ENCODE data around the gene DAAM2. TPM values are rescaled to one million over a fixed set of nuclear protein-coding genes. Genes with fewer than 3 reads are reported as not detected.

Gene DAAM2
- total RNA-seq, 4 donors from 2014 or later = 15.7 to 31.6 (median 20.7) TPM

DNA sequence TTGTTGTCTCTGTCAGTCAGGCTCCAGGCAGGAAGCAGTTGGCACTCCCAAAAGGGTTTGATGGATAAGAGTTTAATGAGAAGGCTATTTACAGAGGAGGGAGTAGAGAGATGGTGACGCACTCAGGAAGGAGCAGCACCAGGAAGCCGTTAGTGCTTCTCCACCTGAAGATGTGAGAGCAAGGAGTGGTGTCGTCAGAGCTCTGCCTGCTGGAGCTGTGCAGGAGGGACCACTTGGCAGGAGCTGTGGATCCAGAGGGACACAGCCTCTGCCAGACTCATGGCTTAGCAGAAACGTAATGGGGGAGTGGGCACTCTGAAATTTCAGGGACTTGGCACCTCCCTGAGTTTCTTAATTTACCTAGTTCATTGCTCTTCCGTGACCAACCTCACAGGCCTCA is 16.8 kb downstream of the DAAM2 start:
- Histone ChIP-seq H3K4me3 (no peak overlapping the region), H3K4me1 (peaks cover 0 to 19% (median 2%) of the 10 kb centered on the region in 4 donors), H3K36me3 (no peaks in the 10 kb centered on the region), H3K27ac (no peak overlapping the region), H3K9me3 (no peaks in the 10 kb centered on the region), H3K27me3 (no peaks in the 10 kb centered on the region)
- in situ Hi-C loops (cut with MboI; ENCODE audit: low pct_ligation_motif_present in 1 of 4, low pct_unique_long_range_greater_than_20kb in 1 of 4, low sequenced_read_pairs in 3 of 4) = no loop called here
- TF ChIP-seq POLR2AphosphoS5 (IDR thresholded peaks at IDR 0.05) = no peak
- no peak for TF ChIP-seq POLR2A (IDR thresholded peaks at IDR 0.05)
- TF ChIP-seq, protein P1, sequence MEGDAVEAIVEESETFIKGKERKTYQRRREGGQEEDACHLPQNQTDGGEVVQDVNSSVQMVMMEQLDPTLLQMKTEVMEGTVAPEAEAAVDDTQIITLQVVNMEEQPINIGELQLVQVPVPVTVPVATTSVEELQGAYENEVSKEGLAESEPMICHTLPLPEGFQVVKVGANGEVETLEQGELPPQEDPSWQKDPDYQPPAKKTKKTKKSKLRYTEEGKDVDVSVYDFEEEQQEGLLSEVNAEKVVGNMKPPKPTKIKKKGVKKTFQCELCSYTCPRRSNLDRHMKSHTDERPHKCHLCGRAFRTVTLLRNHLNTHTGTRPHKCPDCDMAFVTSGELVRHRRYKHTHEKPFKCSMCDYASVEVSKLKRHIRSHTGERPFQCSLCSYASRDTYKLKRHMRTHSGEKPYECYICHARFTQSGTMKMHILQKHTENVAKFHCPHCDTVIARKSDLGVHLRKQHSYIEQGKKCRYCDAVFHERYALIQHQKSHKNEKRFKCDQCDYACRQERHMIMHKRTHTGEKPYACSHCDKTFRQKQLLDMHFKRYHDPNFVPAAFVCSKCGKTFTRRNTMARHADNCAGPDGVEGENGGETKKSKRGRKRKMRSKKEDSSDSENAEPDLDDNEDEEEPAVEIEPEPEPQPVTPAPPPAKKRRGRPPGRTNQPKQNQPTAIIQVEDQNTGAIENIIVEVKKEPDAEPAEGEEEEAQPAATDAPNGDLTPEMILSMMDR (IDR thresholded peaks at IDR 0.05) = no peak
- TF ChIP-seq EP300 (IDR thresholded peaks at IDR 0.05; ENCODE audit: low read depth) = no peak
- WGBS, 2 donors (ENCODE audit: low coverage in 1 of 2) = 40 to 54% methylated on average over 3 to 5 of the region's 5 CpGs
- intact Hi-C loops (cut with DNase I; ENCODE audit: low total_unique reads) = no loop called here
- no peak for DNase-seq

GRCh38 chr6:39811835-39812345 is 19.7 kb downstream of the DAAM2 start:
- Histone ChIP-seq H3K9me3 (no peaks in the 10 kb centered on the region), H3K36me3 (no peaks in the 10 kb centered on the region), H3K27ac (peak overlapping the region; percentile 48 to 67 (median 52)), H3K4me3 (no peak overlapping the region), H3K4me1 (peaks cover 0 to 13% (median 2%) of the 10 kb centered on the region in 4 donors), H3K27me3 (no peaks in the 10 kb centered on the region)
- TF ChIP-seq, protein P1 (IDR thresholded peaks at IDR 0.05) = no peak
- TF ChIP-seq EP300 (IDR thresholded peaks at IDR 0.05; ENCODE audit: low read depth) = no peak
- TF ChIP-seq POLR2AphosphoS5 (IDR thresholded peaks at IDR 0.05) = no peak
- TF ChIP-seq POLR2A (IDR thresholded peaks at IDR 0.05) = no peak
- intact Hi-C loops (cut with DNase I; ENCODE audit: low total_unique reads) (no loop called here), in situ Hi-C loops (cut with MboI; ENCODE audit: low pct_ligation_motif_present in 1 of 4, low pct_unique_long_range_greater_than_20kb in 1 of 4, low sequenced_read_pairs in 3 of 4) (no loop called here)
- no peak for DNase-seq
- 73% methylated on average over 3 of the region's 3 CpGs; no CpG with 5 or more reads in 1 of the 2 donors for WGBS, 2 donors (ENCODE audit: low coverage in 1 of 2)

DNA sequence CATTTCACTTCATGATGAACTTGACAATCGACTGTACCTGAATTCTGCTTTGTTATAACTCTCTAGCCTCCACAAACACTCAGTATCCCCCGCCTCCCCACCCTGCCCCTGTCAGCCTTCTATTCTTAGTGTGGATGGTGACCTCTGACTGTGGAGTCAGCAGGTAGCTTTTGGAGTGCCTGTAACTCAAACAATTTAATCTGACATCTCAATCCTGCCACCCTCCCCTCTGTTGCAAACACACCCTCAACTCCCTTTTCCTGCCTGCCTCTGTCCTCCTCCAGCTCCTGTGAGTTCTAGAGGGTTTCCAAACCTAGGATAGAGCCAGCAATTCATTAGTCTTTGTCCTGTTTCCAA is 20.3 kb downstream of the DAAM2 start:
- Histone ChIP-seq H3K4me1 (peaks cover 0 to 19% (median 4%) of the 10 kb centered on the region in 4 donors), H3K4me3 (no peak overlapping the region), H3K36me3 (no peaks in the 10 kb centered on the region), H3K27me3 (no peaks in the 10 kb centered on the region), H3K27ac (peak overlapping the region; percentile 48 to 67 (median 52)), H3K9me3 (no peaks in the 10 kb centered on the region)
- no peak for DNase-seq
- WGBS, 2 donors (ENCODE audit: low coverage in 1 of 2) = 82 to 100% methylated on average over 1 to 2 of the region's 2 CpGs
- intact Hi-C loops (cut with DNase I; ENCODE audit: low total_unique reads) = no loop called here
- no peak for TF ChIP-seq POLR2AphosphoS5 (IDR thresholded peaks at IDR 0.05)
- peak; percentile 15 for TF ChIP-seq POLR2A (IDR thresholded peaks at IDR 0.05)
- in situ Hi-C loops (cut with MboI; ENCODE audit: low pct_ligation_motif_present in 1 of 4, low pct_unique_long_range_greater_than_20kb in 1 of 4, low sequenced_read_pairs in 3 of 4) = no loop called here

- peak overlapping the region; percentile 48 to 67 (median 58) for H3K27ac ChIP-seq
- in situ Hi-C loops (cut with MboI; ENCODE audit: low pct_ligation_motif_present in 1 of 4, low pct_unique_long_range_greater_than_20kb in 1 of 4, low sequenced_read_pairs in 3 of 4) = no loop called here
These were observed 20.8 kb downstream of the DAAM2 start for GRCh38 chr6:39812853-39813533.

More at GRCh38 chr6:39812853-39813533, 20.8 kb downstream of the DAAM2 start:
- DNase-seq = no peak
- Histone ChIP-seq H3K36me3 (no peaks in the 10 kb centered on the region), H3K4me1 (peaks cover 0 to 20% (median 5%) of the 10 kb centered on the region in 4 donors), H3K9me3 (no peaks in the 10 kb centered on the region), H3K27me3 (no peaks in the 10 kb centered on the region), H3K4me3 (no peak overlapping the region)
- intact Hi-C loops (cut with DNase I; ENCODE audit: low total_unique reads) = no loop called here
- TF ChIP-seq, protein P1 (IDR thresholded peaks at IDR 0.05) = no peak
- TF ChIP-seq POLR2AphosphoS5 (IDR thresholded peaks at IDR 0.05) = peak in 1 of 3 donors; percentile 35
- WGBS, 2 donors (ENCODE audit: low coverage in 1 of 2) = 11 to 43% methylated on average over 3 to 9 of the region's 9 CpGs
